Myocyte (in vitro differentiated cells): ENCODE results near the gene ABHD12. TPM values are rescaled to one million over a fixed set of nuclear protein-coding genes. Genes with fewer than 3 reads are reported as not detected.

Source experiments
- DNase-seq: peaks from one replicate; pipeline ENCODE4 v3.0.0-alpha.2; 2012; ENCODE audit warnings: low read depth
- total RNA-seq: library from RNA; depleted of rRNA; stranded (reverse); fragments of >200 nt; gene quantifications from 2 replicates; pipeline ENCODE4 v1.2.3, GENCODE V29; 2014

Gene ABHD12
- total RNA-seq, 1 donor from 2014 or later = 36.1 TPM

DNA sequence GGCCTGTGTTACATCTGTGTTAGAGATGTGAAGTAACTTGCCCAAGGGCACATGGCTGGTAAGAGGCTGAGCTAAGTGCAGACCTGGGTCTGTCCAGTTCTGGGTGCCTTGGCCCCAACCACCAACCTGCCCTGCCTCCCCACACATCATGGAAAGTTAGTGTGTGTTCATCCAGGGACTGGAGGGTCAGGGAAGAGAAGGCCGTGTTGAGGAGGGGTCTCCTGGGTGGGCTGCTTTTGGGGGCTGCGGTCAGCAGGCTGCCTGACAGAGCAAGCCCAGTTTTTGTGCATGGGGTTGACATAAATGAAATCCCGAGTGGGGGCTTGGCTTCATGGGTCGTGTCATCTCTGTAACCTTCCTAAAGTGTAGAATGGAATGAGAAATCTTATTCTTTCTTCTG lies 131.8 kb downstream of the ABHD12 start:
- no peak for DNase-seq

GRCh38 chr20:25258476-25258805 lies 132.2 kb downstream of the ABHD12 start:
- no peak for DNase-seq

GRCh38 chr20:25257756-25258475 lies 132.7 kb downstream of the ABHD12 start:
- no peak for DNase-seq

DNA sequence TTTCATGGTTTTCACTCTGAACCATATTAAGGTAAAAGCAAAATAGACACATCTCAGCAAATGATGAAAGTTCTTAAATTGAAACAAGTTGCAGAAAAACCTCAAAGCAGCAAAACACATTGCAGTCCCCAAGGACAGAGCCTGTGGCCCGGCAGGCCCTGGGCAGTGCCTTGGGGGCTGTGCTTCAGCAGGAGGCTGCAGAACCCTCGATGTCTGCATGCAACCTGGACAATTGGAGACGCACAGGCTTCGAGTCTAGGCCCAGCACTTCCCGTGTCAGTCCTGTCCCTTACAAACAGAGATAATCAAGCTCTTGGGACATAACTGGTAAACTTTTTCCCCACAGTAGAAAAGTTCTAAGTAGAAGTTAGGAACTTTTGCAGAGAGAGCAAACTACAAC lies 133.5 kb downstream of the ABHD12 start:
- no peak for DNase-seq

DNA sequence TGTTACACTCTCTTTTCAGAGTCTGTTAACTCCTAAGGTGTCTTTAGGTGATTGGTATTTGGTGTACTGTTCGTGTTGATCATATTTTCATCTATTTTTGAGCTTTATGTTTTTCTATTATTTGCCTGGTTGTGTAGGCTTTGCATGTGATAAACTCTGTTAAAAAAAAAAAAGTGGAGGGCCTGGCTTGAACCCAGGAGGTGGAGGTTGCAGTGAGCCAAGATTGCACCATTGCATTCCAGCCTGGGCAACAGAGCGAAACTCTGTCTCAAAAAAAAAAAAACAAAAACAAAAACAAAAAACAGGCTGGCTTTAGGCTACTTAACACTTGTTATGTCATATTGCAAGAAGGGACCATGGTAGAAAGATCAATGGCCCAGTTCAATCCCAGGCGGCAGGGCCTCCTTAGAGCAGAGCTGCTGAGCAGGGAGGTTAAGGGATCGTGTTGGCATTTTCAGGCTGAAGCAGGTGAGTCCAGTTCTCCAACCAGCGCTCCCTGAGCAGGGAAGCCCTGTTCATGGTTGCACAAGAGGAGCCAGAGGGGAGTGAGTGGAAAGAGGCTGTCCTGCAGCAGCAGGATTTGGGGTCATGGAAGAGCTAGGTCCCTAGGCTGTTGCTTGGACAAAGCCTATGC lies 134.3 kb downstream of the ABHD12 start:
- no peak for DNase-seq

GRCh38 chr20:25254986-25255680 lies 135.5 kb downstream of the ABHD12 start:
- DNase-seq = peak; percentile 65

GRCh38 chr20:25254571-25254970 lies 136.1 kb downstream of the ABHD12 start:
- DNase-seq = no peak

DNA sequence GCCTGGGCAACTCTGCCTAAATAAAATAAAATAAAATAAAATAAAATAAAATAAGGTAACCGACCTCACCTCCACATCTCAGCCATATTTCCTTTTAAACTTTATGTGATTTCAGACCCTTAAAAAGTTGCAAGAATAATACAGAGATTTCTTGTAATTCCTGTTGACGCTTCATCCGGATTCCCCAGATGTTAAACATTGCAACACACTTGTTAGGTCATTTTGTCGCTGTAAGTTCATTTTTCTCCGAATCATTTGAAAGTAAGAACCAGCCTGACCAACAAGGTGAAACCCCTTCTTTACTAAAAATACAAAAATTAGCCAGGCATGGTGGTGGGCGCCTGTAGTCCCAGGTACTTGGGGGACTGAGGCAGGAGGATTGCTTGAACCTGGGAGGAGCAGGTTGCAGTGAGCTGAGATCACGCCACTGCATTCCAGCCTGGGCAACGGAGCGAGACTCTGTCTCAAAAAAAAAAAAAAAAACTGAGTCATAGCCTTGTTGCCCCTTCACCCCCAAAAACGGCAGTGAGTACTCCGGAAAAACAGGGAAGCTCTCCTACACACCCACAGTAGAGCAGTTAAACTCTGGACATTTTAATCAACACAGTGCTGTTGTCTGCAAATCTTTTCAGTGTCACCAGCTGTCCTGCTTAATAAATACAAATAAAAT lies 136.9 kb downstream of the ABHD12 start:
- DNase-seq = no peak

- DNase-seq = no peak
Measured at GRCh38 chr20:25252686-25253421, 137.8 kb downstream of the ABHD12 start.

DNA sequence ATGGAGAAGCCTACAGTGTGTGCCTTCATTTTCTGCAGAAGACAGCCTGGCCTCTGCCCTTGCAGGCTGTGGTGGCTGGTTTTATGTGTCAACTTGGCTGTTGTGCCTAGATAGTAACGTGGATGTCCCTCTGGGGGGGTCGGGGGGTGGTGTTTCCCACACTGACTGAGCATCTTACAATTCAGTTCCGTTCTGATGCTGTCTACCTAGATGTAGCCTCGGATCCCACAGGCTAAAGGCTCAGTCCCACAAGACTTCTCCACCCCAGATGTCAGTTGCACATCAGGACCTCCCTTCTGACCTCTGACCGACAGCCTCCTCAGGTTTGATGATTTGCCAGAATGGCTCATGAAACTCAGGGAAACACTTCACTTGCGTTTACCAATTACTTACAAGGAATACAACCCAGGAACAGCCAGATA lies 138.4 kb downstream of the ABHD12 start:
- DNase-seq = peak; percentile 35

DNA sequence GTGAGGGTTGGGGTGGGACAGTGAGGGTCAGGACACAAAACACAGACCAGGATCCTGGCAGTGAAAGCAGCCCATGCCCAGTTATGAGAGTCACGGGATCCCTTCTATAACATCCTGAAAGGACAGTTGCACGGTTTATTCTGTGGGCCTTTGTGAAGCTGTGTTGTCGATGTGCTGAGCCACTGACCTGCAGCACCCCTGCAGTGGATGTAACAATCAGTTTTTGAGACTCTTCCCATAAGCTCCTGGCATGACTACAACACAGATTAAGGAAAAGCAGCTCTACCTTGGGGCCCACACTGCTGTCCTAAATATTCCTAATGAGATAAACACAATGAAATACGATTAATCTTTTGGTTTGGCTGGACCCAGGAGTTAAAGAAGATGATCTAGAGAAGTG lies 139.1 kb downstream of the ABHD12 start:
- DNase-seq = no peak

- DNase-seq = no peak
Measured at GRCh38 chr20:25251019-25251418, 139.6 kb downstream of the ABHD12 start.

- DNase-seq = no peak
Measured at GRCh38 chr20:25250508-25250907, 140.1 kb downstream of the ABHD12 start.

Other genes with a start within 250 kb of the ABHD12 start
- 38.7 and 43.2 TPM in 2 replicates for gene ENTPD6, start 195.1 kb downstream of the ABHD12 start, total RNA-seq
- gene PYGB, start 142.8 kb downstream of the ABHD12 start, total RNA-seq = 48.9 and 55.6 TPM in 2 replicates
- 2.2 and 3.0 TPM in 2 replicates for gene GINS1, start 16.8 kb upstream of the ABHD12 start, total RNA-seq
- gene NINL, start 194.7 kb upstream of the ABHD12 start, total RNA-seq = 4.7 and 6.3 TPM in 2 replicates
- gene NANP, start 233.2 kb upstream of the ABHD12 start, total RNA-seq = 7.0 and 9.9 TPM in 2 replicates